HEK293T (cell line): ENCODE data around the gene RO60.
A peak's percentile ranks its signal among the peaks of the same experiment; 100 is the strongest.

Experiments used
- CTCF ChIA-PET: fragments of 350-600 bp; formaldehyde crosslinking; extraction: SDS; loops from one replicate; lab custom pipeline; 2021; ENCODE audit warnings: antibody characterized with exemption, inconsistent platforms; lab: Yijun Ruan, JAX
- POLR2A ChIA-PET: fragments of 350-600 bp; formaldehyde crosslinking; extraction: SDS; loops from one replicate; lab custom pipeline; 2020; ENCODE audit warnings: antibody characterized with exemption, inconsistent platforms; lab: Yijun Ruan, JAX
- DNase-seq: peaks from one replicate; pipeline ENCODE4 v3.0.0; 2012; ENCODE audit warnings: mixed read lengths; ENCODE audit errors: extremely low spot score
- ARNT ChIP-seq: fragments of 450-650 bp; IDR thresholded peaks from 2 replicates; pipeline ENCODE4 v1.6.1; 2017; ENCODE audit warnings: mild to moderate bottlenecking
- BHLHE40 ChIP-seq: fragments of 450-650 bp; IDR thresholded peaks from 2 replicates; pipeline ENCODE4 v1.6.1; 2016; ENCODE audit warnings: mild to moderate bottlenecking, moderate library complexity, borderline replicate concordance
- CTBP1 ChIP-seq: fragments of 450-650 bp; IDR thresholded peaks from 2 replicates; pipeline ENCODE4 v1.6.1; 2016; ENCODE audit warnings: borderline replicate concordance
- ELF4 ChIP-seq: fragments of 450-650 bp; IDR thresholded peaks from 2 replicates; pipeline ENCODE4 v1.6.1; 2017; ENCODE audit warnings: antibody characterized with exemption
- FOXA1 ChIP-seq: fragments of 450-650 bp; IDR thresholded peaks from 2 replicates; pipeline ENCODE4 v1.6.1; 2016; ENCODE audit warnings: mild to moderate bottlenecking
- FOXK2 ChIP-seq: fragments of 450-650 bp; IDR thresholded peaks from 2 replicates; pipeline ENCODE4 v1.6.1; 2016; ENCODE audit warnings: mild to moderate bottlenecking
- FOXM1 ChIP-seq: fragments of 450-650 bp; IDR thresholded peaks from 2 replicates; pipeline ENCODE4 v1.6.1; 2017; ENCODE audit warnings: mild to moderate bottlenecking, borderline replicate concordance
- HDGF ChIP-seq: fragments of 450-650 bp; IDR thresholded peaks from 2 replicates; pipeline ENCODE4 v1.6.1; 2017; ENCODE audit warnings: antibody characterized with exemption, borderline replicate concordance
- L3MBTL2 ChIP-seq: fragments of 450-650 bp; conservative IDR thresholded peaks from 2 replicates; pipeline ENCODE4 v1.6.1; 2016; ENCODE audit warnings: mild to moderate bottlenecking
- LEF1 ChIP-seq: fragments of 450-650 bp; IDR thresholded peaks from 2 replicates; pipeline ENCODE4 v1.6.1; 2017; ENCODE audit warnings: mild to moderate bottlenecking, borderline replicate concordance
- NFRKB ChIP-seq: fragments of 450-650 bp; IDR thresholded peaks from 2 replicates; pipeline ENCODE4 v1.6.1; 2016; ENCODE audit warnings: mild to moderate bottlenecking, moderate library complexity
- SP1 ChIP-seq: fragments of 450-650 bp; IDR thresholded peaks from 2 replicates; pipeline ENCODE4 v1.6.1; 2017
- SUZ12 ChIP-seq: fragments of 450-650 bp; IDR thresholded peaks from 2 replicates; pipeline ENCODE4 v1.6.1; 2016; ENCODE audit warnings: mild to moderate bottlenecking
- TARDBP ChIP-seq: fragments of 450-650 bp; IDR thresholded peaks from 2 replicates; pipeline ENCODE4 v1.6.1; 2016
- ZNF384 ChIP-seq: fragments of 450-650 bp; IDR thresholded peaks from 2 replicates; pipeline ENCODE4 v1.6.1; 2016
- TF ChIP-seq, protein P1 (sequence below): fragments of 450-650 bp; IDR thresholded peaks from 2 replicates; pipeline ENCODE4 v1.6.1; 2016

RO60 gene

DNA sequence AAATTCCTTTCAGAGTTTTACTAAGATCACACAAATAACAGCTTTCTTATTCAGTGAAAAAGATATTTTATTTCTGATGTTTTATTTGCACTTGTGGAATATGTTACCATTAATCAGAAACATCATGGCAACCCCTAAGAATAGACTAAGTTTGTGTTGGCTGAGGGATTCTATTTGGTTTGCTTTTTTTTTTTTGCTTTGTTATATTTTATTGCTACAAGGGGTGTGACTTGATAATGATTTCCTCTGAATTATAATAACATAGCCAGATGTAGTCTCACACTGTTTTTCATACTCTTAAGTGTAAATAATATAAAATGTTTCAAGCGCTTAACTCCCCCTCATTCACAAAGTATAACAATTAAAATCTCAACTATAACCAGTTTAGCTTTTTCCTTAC, 25.9 kb downstream of the RO60 start:
- ChIA-PET CTCF (interaction anchor here (0.7 kb wide), 1 partner anchor 10 kb away, joined by 4 read pairs; no protein-coding TSS in a partner anchor), POLR2A (interaction anchor here (1.1 kb wide), 2 partner anchors 19 kb away, joined by 3 to 4 read pairs; no protein-coding TSS in a partner anchor)
- TF ChIP-seq HDGF, result no peak
- TF ChIP-seq FOXM1, result no peak
- no peak for TF ChIP-seq L3MBTL2
- no peak for TF ChIP-seq FOXA1
- no peak for TF ChIP-seq BHLHE40
- no peak for DNase-seq

- TF ChIP-seq, protein P1, sequence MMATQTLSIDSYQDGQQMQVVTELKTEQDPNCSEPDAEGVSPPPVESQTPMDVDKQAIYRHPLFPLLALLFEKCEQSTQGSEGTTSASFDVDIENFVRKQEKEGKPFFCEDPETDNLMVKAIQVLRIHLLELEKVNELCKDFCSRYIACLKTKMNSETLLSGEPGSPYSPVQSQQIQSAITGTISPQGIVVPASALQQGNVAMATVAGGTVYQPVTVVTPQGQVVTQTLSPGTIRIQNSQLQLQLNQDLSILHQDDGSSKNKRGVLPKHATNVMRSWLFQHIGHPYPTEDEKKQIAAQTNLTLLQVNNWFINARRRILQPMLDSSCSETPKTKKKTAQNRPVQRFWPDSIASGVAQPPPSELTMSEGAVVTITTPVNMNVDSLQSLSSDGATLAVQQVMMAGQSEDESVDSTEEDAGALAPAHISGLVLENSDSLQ, result no peak
- TF ChIP-seq ZNF384, result no peak
- TF ChIP-seq SP1, result no peak
- TF ChIP-seq BHLHE40, result no peak
- TF ChIP-seq TARDBP, result no peak
- no peak for TF ChIP-seq FOXA1
- no peak for TF ChIP-seq HDGF
- no peak for TF ChIP-seq L3MBTL2
- TF ChIP-seq FOXM1, result no peak
- TF ChIP-seq NFRKB, result no peak
- ChIA-PET POLR2A (interaction anchor here (1.1 kb wide), 1 partner anchor 18 kb away, joined by 3 read pairs; no protein-coding TSS in a partner anchor), CTCF (no interaction called here)
- DNase-seq, result no peak
Observed at GRCh38 chr1:193086342-193086741, 26.9 kb downstream of the RO60 start.

DNA sequence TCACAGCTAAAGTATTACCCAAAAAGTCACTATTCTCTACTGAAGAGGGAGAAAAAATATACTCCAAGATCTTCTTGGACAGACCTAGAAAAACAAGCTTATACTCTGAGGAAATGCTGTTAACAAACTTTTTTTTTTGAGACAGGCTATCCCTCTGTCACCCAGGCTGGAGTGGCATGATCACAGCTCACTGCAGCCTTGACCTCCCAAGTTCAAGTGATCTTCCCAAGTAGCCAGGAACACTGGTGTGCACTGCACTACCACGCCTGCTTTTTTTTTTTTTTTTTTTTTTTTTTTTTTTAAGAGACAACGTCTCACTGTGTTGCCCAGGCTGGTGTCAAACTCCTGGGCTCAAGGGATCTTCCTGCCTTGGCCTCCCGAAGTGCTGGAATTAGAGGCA, 28.5 kb downstream of the RO60 start:
- ChIA-PET CTCF (interaction anchor here (0.6 kb wide), 1 partner anchor 394 kb away, joined by 5 read pairs; no protein-coding TSS in a partner anchor), POLR2A (interaction anchor here (1.2 kb wide), 1 partner anchor 16 kb away, joined by 4 read pairs; no protein-coding TSS in a partner anchor)
- TF ChIP-seq, protein P1, result no peak
- TF ChIP-seq ZNF384, result peak; percentile 54; the same call in 1 of the 2 replicates
- no peak for TF ChIP-seq HDGF
- no peak for TF ChIP-seq ARNT
- no peak for TF ChIP-seq SUZ12
- TF ChIP-seq TARDBP, result no peak
- no peak for TF ChIP-seq L3MBTL2
- DNase-seq, result no peak

- TF ChIP-seq L3MBTL2 (no peak), FOXK2 (no peak), ELF4 (no peak), SP1 (no peak), TARDBP (no peak), HDGF (no peak), SUZ12 (no peak), FOXA1 (no peak)
- TF ChIP-seq, protein P1, result no peak
- CTCF ChIA-PET, result no interaction called here
- POLR2A ChIA-PET, result no interaction called here
- no peak for DNase-seq
Observed at GRCh38 chr1:193090865-193091264, 31.5 kb downstream of the RO60 start.

DNA sequence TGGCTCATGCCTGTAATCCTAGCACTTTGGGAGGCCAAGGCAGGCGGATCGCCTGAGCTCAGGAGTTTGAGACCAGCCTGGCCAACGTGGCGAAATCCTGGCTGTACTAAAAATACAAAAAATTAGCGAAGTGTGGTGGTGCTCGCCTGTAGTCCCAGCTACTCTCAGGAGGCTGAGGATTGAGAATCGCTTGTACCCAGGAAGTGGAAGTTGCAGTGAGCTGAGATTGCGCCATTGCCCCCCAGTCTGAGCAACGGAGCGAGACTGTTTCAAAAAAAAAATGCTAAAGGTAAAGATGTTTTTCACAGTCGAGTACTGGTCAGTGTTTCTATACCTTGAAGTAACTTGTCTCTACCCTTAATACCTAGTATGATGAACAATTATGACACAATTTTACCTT, 34.7 kb downstream of the RO60 start:
- CTCF ChIA-PET, result no interaction called here
- no peak for DNase-seq
- POLR2A ChIA-PET, result interaction anchor here (2.2 kb wide), 1 partner anchor 10 kb away, joined by 10 read pairs; the partner anchor contains the start of gene GLRX2
- TF ChIP-seq FOXM1 (no peak), ARNT (no peak), HDGF (no peak), SP1 (no peak), FOXA1 (no peak), ZNF384 (no peak), CTBP1 (no peak), BHLHE40 (no peak)

- TF ChIP-seq NFRKB (no peak), FOXM1 (no peak), HDGF (no peak), L3MBTL2 (no peak), ARNT (no peak), ELF4 (no peak), FOXK2 (no peak), SUZ12 (no peak), ZNF384 (no peak), TARDBP (no peak), SP1 (no peak), FOXA1 (no peak), LEF1 (no peak), CTBP1 (no peak), BHLHE40 (no peak)
- TF ChIP-seq, protein P1, result no peak
- POLR2A ChIA-PET, result interaction anchor here (1.2 kb wide), 1 partner anchor 19 kb away, joined by 3 read pairs; the partner anchor contains the start of gene CDC73
- CTCF ChIA-PET, result no interaction called here
- no peak for DNase-seq
Observed at GRCh38 chr1:193102662-193103061, 43.2 kb downstream of the RO60 start.
